MM.1S (cell line): ENCODE data around the gene SH2D4B.

Experiments used
- DNase-seq: peaks from one replicate; pipeline ENCODE4 v3.0.0-alpha.2; 2015
- H2AFZ ChIP-seq: fragments of 300-600 bp; sonication (generic); 2 replicates; pipeline ENCODE4 v1.6.0; 2016; ENCODE audit warnings: antibody characterized with exemption, low read length
- H3F3A ChIP-seq: fragments of 300-600 bp; sonication (generic); 2 replicates; pipeline ENCODE4 v1.6.1; 2016; ENCODE audit warnings: mild to moderate bottlenecking, antibody characterized with exemption, low read length, moderate library complexity, mixed read lengths; ENCODE audit not compliant: insufficient read depth
- H3K27ac ChIP-seq: fragments of 300-600 bp; sonication (generic); 2 replicates; pipeline ENCODE4 v1.5.1; 2016; ENCODE audit warnings: mild to moderate bottlenecking, low read length
- H3K27me3 ChIP-seq: fragments of 300-600 bp; sonication (generic); replicated peaks from 2 replicates; pipeline ENCODE4 v1.6.0; 2016; ENCODE audit warnings: low read length; ENCODE audit not compliant: insufficient read depth
- H3K36me3 ChIP-seq: fragments of 300-600 bp; sonication (generic); replicated peaks from 2 replicates; pipeline ENCODE4 v1.6.1; 2016; ENCODE audit warnings: mild to moderate bottlenecking, low read length, mixed read lengths; ENCODE audit not compliant: insufficient read depth
- H3K4me1 ChIP-seq: fragments of 300-600 bp; sonication (generic); 2 replicates; pipeline ENCODE4 v1.6.1; 2016; ENCODE audit warnings: low read length, mixed read lengths
- H3K4me2 ChIP-seq: fragments of 300-600 bp; sonication (generic); 2 replicates; pipeline ENCODE4 v1.6.0; 2016; ENCODE audit warnings: low read depth, low read length
- H3K4me3 ChIP-seq: fragments of 300-600 bp; sonication (generic); 2 replicates; pipeline ENCODE4 v1.5.1; 2016; ENCODE audit warnings: low read length, mixed read lengths
- H3K79me2 ChIP-seq: fragments of 300-600 bp; sonication (generic); 2 replicates; pipeline ENCODE4 v1.6.1; 2016; ENCODE audit warnings: mixed run types, low read length, mixed read lengths
- H3K9ac ChIP-seq: fragments of 300-600 bp; sonication (generic); 2 replicates; pipeline ENCODE4 v1.6.1; 2016; ENCODE audit warnings: low read length, mixed read lengths
- H3K9me2 ChIP-seq: fragments of 300-600 bp; sonication (generic); replicated peaks from 2 replicates; pipeline ENCODE4 v1.6.1; 2016; ENCODE audit warnings: mild to moderate bottlenecking, low read length, mixed read lengths; ENCODE audit not compliant: insufficient read depth
- H3K9me3 ChIP-seq: fragments of 300-600 bp; sonication (generic); replicated peaks from 2 replicates; pipeline ENCODE4 v1.6.1; 2016; ENCODE audit warnings: mild to moderate bottlenecking, low read length, mixed read lengths; ENCODE audit not compliant: insufficient read depth
- H4K20me1 ChIP-seq: fragments of 300-600 bp; sonication (generic); 2 replicates; pipeline ENCODE4 v1.6.1; 2016; ENCODE audit warnings: mild to moderate bottlenecking, low read length, moderate library complexity, mixed read lengths; ENCODE audit not compliant: insufficient read depth
- CTCF ChIP-seq: fragments of 300-600 bp; sonication (generic); IDR thresholded peaks from 2 replicates; pipeline ENCODE4 v1.5.1; 2016; ENCODE audit warnings: antibody characterized with exemption, low read length, mixed read lengths
- EZH2 ChIP-seq: fragments of 300-600 bp; sonication (generic); optimal IDR thresholded peaks from 2 replicates; pipeline ENCODE3; 2017; ENCODE audit warnings: low read depth, mild to moderate bottlenecking, antibody characterized with exemption, low read length, mixed read lengths
- EZH2phosphoT487 ChIP-seq: fragments of 300-600 bp; sonication (generic); IDR thresholded peaks from 2 replicates; pipeline ENCODE4 v1.6.1; 2018; ENCODE audit warnings: antibody characterized with exemption, low read length

The SH2D4B gene

GRCh38 chr10:80579849-80580637, 42.3 kb downstream of the SH2D4B start:
- H4K20me1 ChIP-seq, result no peaks in the 10 kb centered on the region
- no peaks in the 10 kb centered on the region for H3K9me2 ChIP-seq
- H3F3A ChIP-seq, result no peaks in the 10 kb centered on the region
- no peaks in the 10 kb centered on the region for H3K79me2 ChIP-seq
- H2AFZ ChIP-seq, result no peak overlapping the region
- no peaks in the 10 kb centered on the region for H3K9me3 ChIP-seq
- no peaks in the 10 kb centered on the region for H3K27me3 ChIP-seq
- H3K36me3 ChIP-seq, result no peaks in the 10 kb centered on the region
- H3K4me3 ChIP-seq, result no peak overlapping the region
- no peak for DNase-seq
- no peak overlapping the region for H3K4me2 ChIP-seq
- H3K9ac ChIP-seq, result no peak overlapping the region
- TF ChIP-seq EZH2phosphoT487, result no peak
- TF ChIP-seq CTCF, result no peak
- no peak for TF ChIP-seq EZH2
- H3K27ac ChIP-seq, result no peak overlapping the region
- H3K4me1 ChIP-seq, result no peaks in the 10 kb centered on the region

GRCh38 chr10:80580638-80581468, 43.2 kb downstream of the SH2D4B start:
- H3K9ac ChIP-seq, result no peak overlapping the region
- no peak for DNase-seq
- H3K36me3 ChIP-seq, result no peaks in the 10 kb centered on the region
- H3K4me3 ChIP-seq, result no peak overlapping the region
- H3F3A ChIP-seq, result no peaks in the 10 kb centered on the region
- H4K20me1 ChIP-seq, result no peaks in the 10 kb centered on the region
- no peak overlapping the region for H3K4me2 ChIP-seq
- no peaks in the 10 kb centered on the region for H3K27me3 ChIP-seq
- H3K27ac ChIP-seq, result no peak overlapping the region
- no peaks in the 10 kb centered on the region for H3K9me2 ChIP-seq
- H3K9me3 ChIP-seq, result no peaks in the 10 kb centered on the region
- H2AFZ ChIP-seq, result no peak overlapping the region
- no peak for TF ChIP-seq EZH2phosphoT487
- TF ChIP-seq EZH2, result no peak
- no peaks in the 10 kb centered on the region for H3K4me1 ChIP-seq
- no peaks in the 10 kb centered on the region for H3K79me2 ChIP-seq

- no peak for DNase-seq
- Histone ChIP-seq H3K36me3 (no peaks in the 10 kb centered on the region), H3K9ac (no peak overlapping the region), H3K27ac (no peak overlapping the region), H3K79me2 (no peaks in the 10 kb centered on the region), H3F3A (no peaks in the 10 kb centered on the region), H3K9me2 (no peaks in the 10 kb centered on the region), H3K9me3 (no peaks in the 10 kb centered on the region), H3K4me3 (no peak overlapping the region), H3K27me3 (no peaks in the 10 kb centered on the region), H4K20me1 (no peaks in the 10 kb centered on the region), H3K4me2 (no peak overlapping the region), H2AFZ (no peak overlapping the region), H3K4me1 (no peaks in the 10 kb centered on the region)
- no peak for TF ChIP-seq EZH2
- TF ChIP-seq EZH2phosphoT487, result no peak
- no peak for TF ChIP-seq CTCF
Measured at GRCh38 chr10:80581469-80581835, 43.8 kb downstream of the SH2D4B start.
